H1 (cell line): ENCODE measurements around the gene MKKS. TPM values are rescaled to one million over a fixed set of nuclear protein-coding genes. Genes with fewer than 3 reads are reported as not detected.

Source experiments
- CTCF ChIA-PET: fragments of 300-600 bp; sonication (Branson Sonifier 250); formaldehyde crosslinking; loops from one replicate; lab custom pipeline; 2021; ENCODE audit not compliant: partially characterized antibody; lab: Charles Lee
- POLR2A ChIA-PET: fragments of 300-600 bp; sonication (Branson Sonifier 250); formaldehyde crosslinking; loops from one replicate; lab custom pipeline; 2021; ENCODE audit warnings: inconsistent platforms; ENCODE audit not compliant: partially characterized antibody; lab: Charles Lee
- DNase-seq, 2 experiments: peaks; one replicate each; pipeline versions ENCODE4 v3.0.0 to v3.0.0-alpha.2; 2010 to 2022; ENCODE audit warnings: low spot score in 2 of 2, low read depth in 1 of 2, mixed read lengths in 1 of 2
- FAIRE-seq: peaks from 2 replicates; lab custom pipeline; 2011; peaks lifted over from hg19 to GRCh38; lab: Jason Lieb, UNC
- H2AFZ ChIP-seq: 2 replicates; pipeline ENCODE4 v1.8.1; 2012; ENCODE audit warnings: low read length, inconsistent platforms
- H2AK5ac ChIP-seq: 2 replicates; pipeline ENCODE4 v1.6.1; 2013; ENCODE audit warnings: low read depth, low read length
- H2BK120ac ChIP-seq: replicated peaks from 2 replicates; pipeline ENCODE3; 2013; ENCODE audit warnings: low read depth, low read length, inconsistent platforms
- H2BK12ac ChIP-seq: 2 replicates; pipeline ENCODE4 v1.6.1; 2013; ENCODE audit warnings: low read depth, low read length
- H2BK15ac ChIP-seq: 2 replicates; pipeline ENCODE4 v1.6.1; 2013; ENCODE audit warnings: low read length
- H2BK20ac ChIP-seq: 2 replicates; pipeline ENCODE4 v1.6.1; 2013; ENCODE audit warnings: low read length
- H2BK5ac ChIP-seq: 2 replicates; pipeline ENCODE4 v1.6.1; 2013; ENCODE audit warnings: low read depth, low read length
- H3K14ac ChIP-seq: 2 replicates; pipeline ENCODE4 v1.6.1; 2013; ENCODE audit warnings: inconsistent platforms; ENCODE audit not compliant: insufficient read length
- H3K18ac ChIP-seq: 2 replicates; pipeline ENCODE4 v1.6.1; 2013; ENCODE audit warnings: low read length; ENCODE audit errors: extremely low read depth
- H3K23ac ChIP-seq: 2 replicates; pipeline ENCODE4 v1.6.1; 2013; ENCODE audit warnings: inconsistent platforms; ENCODE audit not compliant: insufficient read length
- H3K23me2 ChIP-seq: 2 replicates; pipeline ENCODE4 v1.6.1; 2013; ENCODE audit warnings: low read depth, low read length
- H3K27ac ChIP-seq: 2 replicates; pipeline ENCODE4 v1.6.1; 2011; ENCODE audit warnings: low read depth, low read length, inconsistent platforms
- H3K27me3 ChIP-seq, 4 experiments: replicated peaks in 1 of 4; 1 replicate in 1 of 4; 2 replicates in 3 of 4; pipeline versions ENCODE4 v1.6.1 to v1.8.1; 2011 to 2013; ENCODE audit warnings: low read length in 3 of 4, mild to moderate bottlenecking in 3 of 4, inconsistent platforms in 2 of 4, mixed read lengths in 2 of 4, moderate library complexity in 1 of 4; ENCODE audit not compliant: control insufficient read depth in 3 of 4, insufficient read depth in 3 of 4; ENCODE audit errors: extremely low read depth in 1 of 4
- H3K36me3 ChIP-seq, 4 experiments: 2 replicates each; pipeline versions ENCODE4 v1.6.1 to v1.8.1; 2011 to 2013; ENCODE audit warnings: mild to moderate bottlenecking in 4 of 4, low read length in 3 of 4, moderate library complexity in 2 of 4, control low read depth in 1 of 4, inconsistent platforms in 1 of 4; ENCODE audit not compliant: insufficient read depth in 4 of 4, control insufficient read depth in 2 of 4
- H3K4ac ChIP-seq: replicated peaks from 2 replicates; pipeline ENCODE3; 2013; ENCODE audit warnings: low read length, low read depth, mixed read lengths, inconsistent platforms; ENCODE audit not compliant: insufficient read length
- H3K4me1 ChIP-seq, 4 experiments: replicated peaks in 1 of 4; 1 replicate in 1 of 4; 2 replicates in 3 of 4; pipeline versions ENCODE4 v1.6.1 to v1.8.1; 2011 to 2013; ENCODE audit warnings: low read length in 3 of 4, inconsistent platforms in 2 of 4, mixed read lengths in 1 of 4; ENCODE audit not compliant: insufficient read depth in 4 of 4, control insufficient read depth in 3 of 4
- H3K4me2 ChIP-seq, 2 experiments: 2 replicates each; pipeline versions ENCODE4 v1.6.1 to v1.8.1; 2011 to 2013; ENCODE audit warnings: low read depth in 2 of 2, low read length in 2 of 2, control low read depth in 1 of 2, inconsistent platforms in 1 of 2, mild to moderate bottlenecking in 1 of 2; ENCODE audit not compliant: insufficient read depth in 1 of 2
- H3K4me3 ChIP-seq, 4 experiments: fragments of 200-600, 300-600 bp in 1 of 4; sonication (generic), shearing (Covaris generic), sonication (Bioruptor Twin) in 1 of 4; 2 replicates each; pipeline versions ENCODE4 v1.5.1 to v1.8.1; 2011 to 2016; ENCODE audit warnings: low read length in 4 of 4, low read depth in 3 of 4, control low read depth in 2 of 4, inconsistent platforms in 2 of 4, mild to moderate bottlenecking in 2 of 4, mixed read lengths in 1 of 4, moderate library complexity in 1 of 4; ENCODE audit not compliant: insufficient read depth in 2 of 4; ENCODE audit errors: extremely low read depth in 1 of 4
- H3K56ac ChIP-seq: replicated peaks from 2 replicates; pipeline ENCODE3; 2013; ENCODE audit warnings: low read depth, mild to moderate bottlenecking, mixed read lengths, low read length, inconsistent platforms; ENCODE audit not compliant: insufficient read length
- H3K79me1 ChIP-seq: 2 replicates; pipeline ENCODE4 v1.6.1; 2013; ENCODE audit warnings: low read depth, low read length, control low read depth
- H3K79me2 ChIP-seq, 2 experiments: 2 replicates each; pipeline versions ENCODE4 v1.6.1 to v1.8.1; 2012 to 2013; ENCODE audit warnings: low read length in 2 of 2, mild to moderate bottlenecking in 2 of 2, inconsistent platforms in 1 of 2; ENCODE audit not compliant: insufficient read depth in 2 of 2, control insufficient read depth in 1 of 2
- H3K9ac ChIP-seq, 4 experiments: replicated peaks in 1 of 4; 1 replicate in 1 of 4; 2 replicates in 3 of 4; pipeline versions ENCODE4 v1.6.1 to v1.8.1; 2011 to 2013; ENCODE audit warnings: low read depth in 3 of 4, low read length in 3 of 4, control low read depth in 2 of 4, mild to moderate bottlenecking in 2 of 4, moderate library complexity in 2 of 4, inconsistent platforms in 1 of 4; ENCODE audit errors: extremely low read depth in 1 of 4
- H3K9me3 ChIP-seq, 2 experiments: 2 replicates each; pipeline versions ENCODE4 v1.6.1 to v1.8.1; 2012 to 2013; ENCODE audit warnings: mild to moderate bottlenecking in 2 of 2, moderate library complexity in 2 of 2, control low read depth in 1 of 2, inconsistent platforms in 1 of 2, low read depth in 1 of 2, low read length in 1 of 2, mixed read lengths in 1 of 2; ENCODE audit not compliant: insufficient read depth in 2 of 2
- H4K20me1 ChIP-seq, 2 experiments: replicated peaks in 1 of 2; 2 replicates each; pipeline versions ENCODE3 to v1.8.1; 2011 to 2013; ENCODE audit warnings: inconsistent platforms in 2 of 2, low read length in 2 of 2, mild to moderate bottlenecking in 1 of 2; ENCODE audit not compliant: insufficient read depth in 2 of 2, control insufficient read depth in 1 of 2
- H4K5ac ChIP-seq: 2 replicates; pipeline ENCODE4 v1.6.1; 2013; ENCODE audit warnings: low read length, low read depth, mixed read lengths, inconsistent platforms; ENCODE audit not compliant: insufficient read length
- H4K8ac ChIP-seq: 2 replicates; pipeline ENCODE4 v1.8.0; 2013; ENCODE audit warnings: mild to moderate bottlenecking, moderate library complexity, low read length, inconsistent platforms; ENCODE audit not compliant: insufficient read depth; ENCODE audit errors: extremely low read depth
- H4K91ac ChIP-seq: replicated peaks from 2 replicates; pipeline ENCODE3; 2013; ENCODE audit warnings: low read length, mixed read lengths, inconsistent platforms; ENCODE audit not compliant: insufficient read length
- ASH2L ChIP-seq: fragments of 200-600, 300-600 bp; sonication (generic); IDR thresholded peaks from one replicate; pipeline ENCODE4 v1.7.1; 2017; ENCODE audit warnings: low read length
- BRCA1 ChIP-seq: IDR thresholded peaks from 2 replicates; pipeline ENCODE4 v1.6.1; 2012; ENCODE audit warnings: low read depth, low read length, improper control_type of control experiment
- CREB1 ChIP-seq: IDR thresholded peaks from 2 replicates; pipeline ENCODE4 v1.6.1; 2012; ENCODE audit warnings: inconsistent platforms
- EZH2 ChIP-seq: fragments of 200-600 bp; sonication (generic); IDR thresholded peaks from 2 replicates; pipeline ENCODE4 v1.7.1; 2012; ENCODE audit warnings: low read depth, mild to moderate bottlenecking, moderate library complexity, low read length, inconsistent platforms; ENCODE audit not compliant: severe bottlenecking
- HDAC6 ChIP-seq: IDR thresholded peaks from one replicate; pipeline ENCODE4 v1.7.1; 2012; ENCODE audit warnings: low read depth, mild to moderate bottlenecking, inconsistent platforms, low read length, moderate library complexity
- RAD21 ChIP-seq, 2 experiments: IDR thresholded peaks in 1 of 2; conservative IDR thresholded peaks in 1 of 2; 2 replicates each; pipeline ENCODE4 v1.6.1; 2011; ENCODE audit warnings: low read depth in 2 of 2, low read length in 2 of 2, improper control_type of control experiment in 1 of 2, inconsistent platforms in 1 of 2, mild to moderate bottlenecking in 1 of 2, moderate library complexity in 1 of 2
- RNF2 ChIP-seq: fragments of 200-900, 300-1000 bp; sonication (generic); IDR thresholded peaks from 2 replicates; pipeline ENCODE4 v1.7.1; 2016; ENCODE audit warnings: borderline replicate concordance, low read depth, mild to moderate bottlenecking, antibody characterized with exemption, low read length; ENCODE audit not compliant: poor library complexity, severe bottlenecking; ENCODE audit errors: missing control alignments
- SP2 ChIP-seq: IDR thresholded peaks from 2 replicates; pipeline ENCODE4 v1.6.1; 2012; ENCODE audit warnings: mild to moderate bottlenecking, low read length, inconsistent platforms
- WGBS, 2 experiments: shearing (Covaris generic) in 1 of 2; methylation state at CpG; one replicate each; pipeline versions ENCODE4 v1.1.6 to v1.1.7; 2013 to 2015; ENCODE audit warnings: low lambda C conversion rate in 2 of 2, mixed read lengths in 2 of 2, inconsistent platforms in 1 of 2, low coverage in 1 of 2, missing lambda C conversion rate in 1 of 2; ENCODE audit not compliant: insufficient replicate concordance in 2 of 2, insufficient coverage in 1 of 2, insufficient read length in 1 of 2; ENCODE audit errors: extremely low coverage in 1 of 2, missing lambda C conversion rate in 1 of 2; 5-methylcytosine and 5-hydroxymethylcytosine counted together
- polyA plus RNA-seq, 7 experiments: library from polyadenylated mRNA; depleted of rRNA in 3 of 7; stranded (reverse) in 5 of 7; unstranded in 2 of 7; fragments of >200 nt in 5 of 7; fragments of 200-250 nt in 2 of 7; gene quantifications; 1 replicate in 5 of 7; 2 replicates in 1 of 7; 4 replicates in 1 of 7; pipeline versions ENCODE4 v1.2.1 to v1.2.3, GENCODE V29; 2011 to 2013; ENCODE audit warnings: missing spikeins in 2 of 7, mixed read lengths in 2 of 7
- total RNA-seq: library from RNA; stranded (reverse); fragmentation: NEBNext Ultra II Directional; extraction: Animal tissue kit (Norgen Biotek cat#: 25700); gene quantifications from 2 replicates; pipeline ENCODE4 v1.2.1, GENCODE V29; 2021

Gene MKKS
- total and polyA plus RNA-seq, 2 of the 8 experiments (the other 6 are each of a cell fraction or from before 2014, with no cell fraction given), result 15.9 to 24.8 TPM

DNA sequence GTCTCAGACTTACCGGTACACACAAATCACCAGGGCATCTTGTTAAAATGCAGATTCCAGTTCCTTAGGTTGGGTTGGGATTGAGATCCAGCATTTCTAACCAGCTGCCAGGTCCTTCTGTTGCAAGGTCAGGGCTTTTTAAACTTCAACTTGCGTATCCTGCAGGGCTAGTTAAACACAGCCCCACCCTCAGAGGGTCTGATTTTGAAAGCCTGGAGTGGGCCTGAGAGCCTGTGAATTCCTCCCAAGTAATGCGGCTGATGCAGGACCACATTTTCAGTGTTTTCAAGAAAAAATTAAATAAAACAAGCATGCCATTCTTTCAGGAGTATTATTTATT, 65.3 kb downstream of the MKKS start:
- H3K36me3 ChIP-seq, result no peaks in the 10 kb centered on the region
- no peak overlapping the region for H2BK120ac ChIP-seq
- H2BK5ac ChIP-seq, result no peak overlapping the region
- CTCF ChIA-PET, result no interaction called here
- no peak overlapping the region; the same call in 1 of the 2 replicates for H4K8ac ChIP-seq
- DNase-seq, result no peak
- H3K14ac ChIP-seq, result no peak overlapping the region
- no peak overlapping the region for H3K56ac ChIP-seq
- no peak overlapping the region for H2BK20ac ChIP-seq
- no peak overlapping the region for H3K27ac ChIP-seq
- 97% methylated on average over 3 of the region's 3 CpGs; no CpG with 5 or more reads in 1 of the 2 experiments for WGBS, 2 experiments
- H3K4me3 ChIP-seq, result no peak overlapping the region
- H3K4ac ChIP-seq, result no peak overlapping the region
- no peak overlapping the region for H2AFZ ChIP-seq
- no peaks in the 10 kb centered on the region for H4K20me1 ChIP-seq
- no peaks in the 10 kb centered on the region for H3K27me3 ChIP-seq
- H4K91ac ChIP-seq, result no peak overlapping the region
- POLR2A ChIA-PET, result no interaction called here
- H4K5ac ChIP-seq, result no peak overlapping the region
- TF ChIP-seq ASH2L (no peak), SP2 (no peak), RNF2 (no peak), HDAC6 (no peak), CREB1 (no peak), BRCA1 (no peak), EZH2 (no peak), RAD21 (IDR thresholded peaks at IDR 0.05 in 1 of 2, conservative IDR thresholded peaks at IDR 0.05 in 1 of 2; ENCODE audit: low read depth in 2 of 2, low read length in 2 of 2) (no peak)
- TF ChIP-seq, all 59 proteins: peak for 0
- no peaks in the 10 kb centered on the region for H3K79me2 ChIP-seq
- H3K23ac ChIP-seq, result no peak overlapping the region
- no peak overlapping the region for H2BK12ac ChIP-seq
- no peaks in the 10 kb centered on the region; a peak in 1 of 7 replicates for H3K4me1 ChIP-seq
- no peaks in the 10 kb centered on the region for H3K79me1 ChIP-seq
- H2BK15ac ChIP-seq, result no peak overlapping the region
- H3K9ac ChIP-seq, result no peak overlapping the region
- FAIRE-seq, result no peak
- no peak overlapping the region for H3K18ac ChIP-seq
- no peak overlapping the region for H3K4me2 ChIP-seq
- no peak overlapping the region for H2AK5ac ChIP-seq
- H3K23me2 ChIP-seq, result no peaks in the 10 kb centered on the region
- H3K9me3 ChIP-seq, result no peaks in the 10 kb centered on the region
